ENCODE results near the gene GABRG3.

DNA sequence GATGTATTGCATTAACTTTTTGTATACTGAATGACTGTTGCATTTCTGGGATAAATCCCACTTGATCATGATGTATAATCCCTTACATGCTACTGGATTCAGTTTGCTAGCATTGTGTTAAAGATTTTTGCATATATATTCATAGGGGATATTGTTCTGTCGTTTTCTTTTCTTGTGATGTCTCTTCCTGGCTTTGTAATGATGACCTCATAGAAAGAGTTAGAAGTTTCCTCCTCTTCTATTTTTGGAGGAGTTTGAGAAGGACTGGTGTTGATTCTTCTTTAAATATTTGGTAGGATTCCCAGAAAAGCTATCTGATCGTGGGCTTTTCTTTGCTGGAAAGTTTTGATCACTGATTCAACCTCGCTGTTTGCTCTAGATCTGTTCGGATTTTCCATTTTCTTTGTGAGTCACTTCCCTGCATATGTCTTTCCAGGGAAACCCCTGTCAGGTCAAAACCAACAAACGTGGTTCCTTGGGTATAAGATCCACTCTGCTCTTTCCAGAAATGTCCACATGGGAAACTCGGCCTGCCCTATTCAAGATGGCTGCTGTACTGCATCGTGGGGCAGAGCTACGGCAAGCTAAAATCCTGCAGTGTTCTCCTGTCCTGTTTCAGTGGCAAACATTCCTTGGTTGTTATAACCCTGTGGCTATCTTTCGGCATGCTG lies 120.4 kb downstream of the GABRG3 start:
- no peak for TF ChIP-seq CTCF (IDR thresholded peaks at IDR 0.05; ENCODE audit: insufficient read depth, low read length, poor library complexity, severe bottlenecking)
- no peak for TF ChIP-seq EZH2phosphoT487 (conservative IDR thresholded peaks at IDR 0.05; ENCODE audit: low read length)
